HFF-Myc (cell line): ENCODE results near the gene APOBEC3G.
"Not testable (repeated sequence)": the region's sequence is repeated elsewhere in the genome, so short reads cannot be mapped to it uniquely, and the experiment has no call there.

Experiments
- DNase-seq: peaks from one replicate; pipeline ENCODE4 v3.0.0-alpha.2; 2011; ENCODE audit warnings: low read depth; ENCODE audit errors: extremely low read depth
- H3K4me3 ChIP-seq: replicated peaks from 2 replicates; pipeline ENCODE4 v1.5.1; 2011; ENCODE audit warnings: low read depth, mild to moderate bottlenecking, control low read depth, low read length
- TF ChIP-seq, protein P1 (sequence below): IDR thresholded peaks from 2 replicates; pipeline ENCODE4 v1.5.1; 2012; ENCODE audit warnings: mild to moderate bottlenecking, low read depth, low read length, control low read depth; ENCODE audit errors: missing control alignments

Gene APOBEC3G

DNA sequence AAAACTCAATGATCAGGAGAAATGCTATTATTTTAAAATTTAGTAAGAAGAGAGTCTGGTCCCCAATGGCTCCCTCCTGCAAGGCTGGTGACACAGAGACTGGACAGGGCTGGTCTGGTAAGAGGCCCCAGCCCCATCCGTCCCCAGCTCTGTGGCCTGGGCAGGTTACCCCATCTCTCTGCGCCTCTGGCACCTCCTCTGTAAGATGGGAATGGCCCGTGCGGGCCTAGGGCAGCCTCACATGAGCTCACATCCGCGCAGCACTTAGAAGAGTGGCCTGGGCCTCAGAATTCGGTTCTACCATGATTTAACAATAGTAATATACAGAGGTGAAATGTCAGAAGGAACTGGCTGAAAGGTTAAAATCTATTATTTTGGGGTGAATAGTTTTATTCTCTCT is 35.2 kb upstream of the APOBEC3G start:
- no peak overlapping the region for H3K4me3 ChIP-seq
- TF ChIP-seq, protein P1, sequence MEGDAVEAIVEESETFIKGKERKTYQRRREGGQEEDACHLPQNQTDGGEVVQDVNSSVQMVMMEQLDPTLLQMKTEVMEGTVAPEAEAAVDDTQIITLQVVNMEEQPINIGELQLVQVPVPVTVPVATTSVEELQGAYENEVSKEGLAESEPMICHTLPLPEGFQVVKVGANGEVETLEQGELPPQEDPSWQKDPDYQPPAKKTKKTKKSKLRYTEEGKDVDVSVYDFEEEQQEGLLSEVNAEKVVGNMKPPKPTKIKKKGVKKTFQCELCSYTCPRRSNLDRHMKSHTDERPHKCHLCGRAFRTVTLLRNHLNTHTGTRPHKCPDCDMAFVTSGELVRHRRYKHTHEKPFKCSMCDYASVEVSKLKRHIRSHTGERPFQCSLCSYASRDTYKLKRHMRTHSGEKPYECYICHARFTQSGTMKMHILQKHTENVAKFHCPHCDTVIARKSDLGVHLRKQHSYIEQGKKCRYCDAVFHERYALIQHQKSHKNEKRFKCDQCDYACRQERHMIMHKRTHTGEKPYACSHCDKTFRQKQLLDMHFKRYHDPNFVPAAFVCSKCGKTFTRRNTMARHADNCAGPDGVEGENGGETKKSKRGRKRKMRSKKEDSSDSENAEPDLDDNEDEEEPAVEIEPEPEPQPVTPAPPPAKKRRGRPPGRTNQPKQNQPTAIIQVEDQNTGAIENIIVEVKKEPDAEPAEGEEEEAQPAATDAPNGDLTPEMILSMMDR = no peak
- no peak for DNase-seq

DNA sequence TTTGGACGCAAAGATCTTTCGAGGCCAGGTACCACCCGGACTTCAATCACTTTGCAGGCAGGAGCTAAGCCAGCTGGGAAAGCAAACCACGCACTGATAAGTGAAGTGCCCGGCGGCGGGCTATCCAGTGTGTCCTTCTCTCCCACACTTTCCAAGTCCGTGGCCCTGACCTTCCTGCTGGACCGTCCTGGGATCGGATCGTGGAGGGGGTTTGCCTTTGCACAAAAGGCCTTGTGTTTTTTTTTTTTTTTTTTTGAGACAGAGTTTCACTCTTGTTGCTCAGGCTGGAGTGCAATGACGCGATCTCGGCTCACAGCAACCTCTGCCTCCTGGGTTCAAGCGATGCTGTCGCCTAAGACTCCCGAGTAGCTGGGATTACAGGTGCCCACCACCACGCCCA is 34.0 kb upstream of the APOBEC3G start:
- DNase-seq, H3K4me3 ChIP-seq: not testable (repeated sequence)

DNA sequence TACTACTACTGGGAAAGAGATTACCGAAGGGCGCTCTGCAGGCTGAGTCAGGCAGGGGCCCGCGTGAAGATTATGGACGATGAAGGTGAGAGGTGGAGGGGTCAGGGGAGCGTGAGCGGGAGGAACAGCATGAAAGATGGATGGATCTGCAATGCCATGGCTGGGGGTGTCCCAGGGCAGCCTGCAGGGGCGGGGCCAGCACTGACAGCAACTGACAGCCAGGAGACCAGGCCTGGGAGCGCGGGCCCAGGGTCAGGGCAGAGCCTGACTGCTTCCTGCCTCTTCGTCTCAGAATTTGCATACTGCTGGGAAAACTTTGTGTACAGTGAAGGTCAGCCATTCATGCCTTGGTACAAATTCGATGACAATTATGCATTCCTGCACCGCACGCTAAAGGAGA is 31.9 kb upstream of the APOBEC3G start:
- H3K4me3 ChIP-seq, DNase-seq: not testable (repeated sequence)

DNA sequence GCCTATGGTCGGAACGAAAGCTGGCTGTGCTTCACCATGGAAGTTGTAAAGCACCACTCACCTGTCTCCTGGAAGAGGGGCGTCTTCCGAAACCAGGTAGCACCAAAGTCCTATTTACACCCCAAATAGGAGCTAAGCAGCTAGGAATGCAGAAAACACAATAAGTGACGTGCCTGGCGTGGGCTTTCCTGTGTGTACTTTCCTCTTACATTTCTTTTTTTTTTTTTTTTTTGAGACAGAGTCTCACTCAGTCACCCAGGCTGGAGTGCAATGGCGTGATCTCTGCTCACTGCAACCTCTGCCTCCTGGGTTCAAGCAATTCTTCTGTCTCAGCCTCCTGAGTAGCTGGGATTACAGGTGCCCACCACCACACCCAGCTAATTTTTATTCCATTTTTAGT is 27.6 kb upstream of the APOBEC3G start:
- not testable (repeated sequence) for H3K4me3 ChIP-seq

DNA sequence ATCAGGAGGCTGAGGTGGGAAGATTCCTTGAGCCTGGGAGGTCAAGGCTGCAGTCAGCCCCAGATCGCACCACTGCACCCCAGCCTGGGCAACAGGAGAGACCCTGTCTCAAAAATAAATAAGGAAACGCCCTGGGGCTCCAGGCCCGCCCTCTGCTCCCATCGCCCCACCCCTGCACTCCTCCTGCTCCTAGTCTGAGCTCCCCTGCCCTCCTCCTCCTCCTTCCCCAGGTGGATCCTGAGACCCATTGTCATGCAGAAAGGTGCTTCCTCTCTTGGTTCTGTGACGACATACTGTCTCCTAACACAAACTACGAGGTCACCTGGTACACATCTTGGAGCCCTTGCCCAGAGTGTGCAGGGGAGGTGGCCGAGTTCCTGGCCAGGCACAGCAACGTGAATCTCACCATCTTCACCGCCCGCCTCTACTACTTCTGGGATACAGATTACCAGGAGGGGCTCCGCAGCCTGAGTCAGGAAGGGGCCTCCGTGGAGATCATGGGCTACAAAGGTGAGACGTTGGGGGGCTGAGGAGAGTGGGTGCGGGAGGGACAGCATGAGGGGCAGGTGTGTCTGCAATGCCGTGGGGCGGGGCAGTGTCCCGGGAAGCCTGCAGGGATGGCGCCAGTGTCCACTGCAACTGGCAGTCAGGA is 25.1 kb upstream of the APOBEC3G start:
- H3K4me3 ChIP-seq, DNase-seq: not testable (repeated sequence)

More for the DNA sequence above, 27.6 kb upstream of the APOBEC3G start:
- not testable (repeated sequence) for DNase-seq

DNA sequence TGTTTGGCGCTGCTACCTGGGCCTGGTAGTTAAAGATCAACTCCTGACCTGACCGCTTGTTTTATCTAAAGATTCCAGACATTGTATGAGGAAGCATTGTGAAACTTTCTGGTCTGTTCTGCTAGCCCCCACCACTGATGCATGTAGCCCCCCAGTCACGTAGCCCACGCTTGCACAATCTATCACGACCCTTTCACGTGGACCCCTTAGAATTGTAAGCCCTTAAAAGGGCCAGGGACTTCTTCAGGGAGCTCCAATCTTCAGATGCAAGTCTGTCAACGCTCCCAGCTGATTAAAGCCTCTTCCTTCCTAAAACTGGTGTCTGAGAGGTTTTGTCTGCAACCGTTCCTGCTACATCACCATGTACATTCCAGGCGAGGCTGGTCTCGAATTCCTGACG is 21.4 kb upstream of the APOBEC3G start:
- TF ChIP-seq, protein P1 = no peak
- no peak overlapping the region for H3K4me3 ChIP-seq
- DNase-seq = no peak

DNA sequence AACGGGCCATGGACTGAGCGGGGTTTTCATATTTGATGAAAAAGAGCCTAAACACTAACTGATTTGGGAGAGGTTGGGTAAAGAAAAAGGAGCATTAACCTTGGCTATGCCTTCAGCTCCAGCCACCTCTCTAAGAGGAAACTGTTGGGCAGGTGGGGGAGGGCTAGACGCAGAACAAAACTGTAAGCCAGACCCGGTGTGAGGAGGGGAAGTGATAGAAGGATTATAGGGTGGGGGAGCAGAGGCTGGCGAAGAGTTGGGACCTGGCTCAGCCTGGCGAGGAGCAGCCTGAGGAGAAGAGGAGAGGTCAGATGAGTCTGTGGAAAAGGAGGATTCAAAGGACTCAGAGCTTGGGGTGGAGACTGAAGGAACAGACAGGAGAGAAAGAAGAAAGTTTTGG is 15.8 kb upstream of the APOBEC3G start:
- H3K4me3 ChIP-seq = not testable (repeated sequence)

DNA sequence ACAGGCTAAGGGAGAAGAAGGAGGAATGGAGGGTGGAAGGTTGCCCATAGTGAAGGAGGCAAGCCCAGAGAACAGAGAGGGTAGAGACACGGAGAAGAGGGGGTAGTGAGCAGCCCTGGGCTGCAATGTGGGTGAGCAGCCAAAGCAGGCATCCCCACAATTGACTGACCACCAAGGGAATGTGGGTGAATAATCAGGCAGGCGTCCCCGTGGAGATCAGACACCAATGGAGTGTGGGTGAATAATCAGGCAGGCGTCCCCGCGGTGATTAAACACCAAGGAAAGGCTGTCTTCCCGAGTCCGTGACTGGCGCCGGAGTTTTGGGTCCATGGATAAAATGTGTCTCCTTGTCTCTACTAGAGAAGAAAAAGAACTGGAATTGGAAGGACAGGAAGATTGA is 15.1 kb upstream of the APOBEC3G start:
- H3K4me3 ChIP-seq, DNase-seq: not testable (repeated sequence)

More for the DNA sequence above, 15.8 kb upstream of the APOBEC3G start:
- DNase-seq = not testable (repeated sequence)

DNA sequence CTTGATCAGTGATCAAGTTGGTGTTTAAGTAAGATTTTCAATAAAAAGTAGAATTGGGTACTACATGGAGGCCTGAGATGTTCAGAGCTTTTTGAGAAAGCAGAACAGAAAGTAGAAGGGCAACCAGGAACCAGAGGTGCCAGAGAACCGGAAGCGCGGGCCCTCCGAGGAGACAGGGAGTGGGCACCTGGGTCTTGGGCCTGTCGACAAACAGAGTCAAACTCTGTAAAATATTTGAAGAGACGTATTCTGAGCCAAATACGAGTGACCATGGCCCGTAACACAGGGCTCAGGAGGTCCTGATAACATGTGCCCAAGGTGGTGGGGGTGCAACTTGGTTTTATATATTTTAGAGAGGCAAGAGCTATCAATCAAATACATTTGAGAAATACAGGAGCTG is 13.2 kb upstream of the APOBEC3G start:
- not testable (repeated sequence) for DNase-seq, H3K4me3 ChIP-seq

DNA sequence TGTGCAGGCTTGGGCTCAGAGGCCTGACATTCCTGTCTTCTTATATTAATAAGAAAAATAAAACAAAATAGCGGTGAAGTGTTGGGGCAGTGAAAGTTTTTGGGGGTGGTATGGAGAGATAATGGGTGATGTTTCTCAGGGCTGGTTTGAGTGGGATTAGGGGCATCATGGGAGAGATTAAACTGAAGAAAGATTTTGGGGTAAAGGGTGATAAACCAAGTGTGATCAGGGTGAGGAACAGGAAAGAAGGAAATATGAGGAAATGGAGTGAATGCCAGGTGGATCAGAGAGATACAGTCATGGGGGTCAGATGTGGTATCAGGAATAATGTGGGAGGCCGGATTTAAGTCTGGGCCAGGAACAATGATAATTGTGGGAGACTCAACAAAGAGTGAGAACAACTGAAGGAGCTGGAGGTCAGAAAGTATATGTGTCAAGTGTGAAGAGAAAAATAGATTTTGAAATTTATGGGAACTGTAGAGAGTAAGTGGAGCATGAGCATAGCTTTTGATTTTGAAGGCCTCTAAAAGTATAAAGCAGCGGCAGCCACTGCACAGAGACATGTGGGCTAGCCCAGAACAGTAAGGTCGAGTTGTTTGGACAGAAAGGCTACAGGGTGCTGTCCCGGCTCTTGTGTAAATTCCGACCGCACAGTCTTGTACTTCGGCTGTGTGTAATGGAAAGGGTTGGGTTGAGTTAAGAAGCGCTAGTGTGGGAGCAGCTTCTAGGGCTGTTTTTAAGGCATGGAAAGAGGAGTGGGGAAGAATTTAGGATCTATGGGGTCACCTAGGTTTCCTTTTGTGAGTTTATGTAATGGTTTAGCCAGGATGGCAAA is 10.4 kb upstream of the APOBEC3G start:
- not testable (repeated sequence) for DNase-seq, H3K4me3 ChIP-seq

DNA sequence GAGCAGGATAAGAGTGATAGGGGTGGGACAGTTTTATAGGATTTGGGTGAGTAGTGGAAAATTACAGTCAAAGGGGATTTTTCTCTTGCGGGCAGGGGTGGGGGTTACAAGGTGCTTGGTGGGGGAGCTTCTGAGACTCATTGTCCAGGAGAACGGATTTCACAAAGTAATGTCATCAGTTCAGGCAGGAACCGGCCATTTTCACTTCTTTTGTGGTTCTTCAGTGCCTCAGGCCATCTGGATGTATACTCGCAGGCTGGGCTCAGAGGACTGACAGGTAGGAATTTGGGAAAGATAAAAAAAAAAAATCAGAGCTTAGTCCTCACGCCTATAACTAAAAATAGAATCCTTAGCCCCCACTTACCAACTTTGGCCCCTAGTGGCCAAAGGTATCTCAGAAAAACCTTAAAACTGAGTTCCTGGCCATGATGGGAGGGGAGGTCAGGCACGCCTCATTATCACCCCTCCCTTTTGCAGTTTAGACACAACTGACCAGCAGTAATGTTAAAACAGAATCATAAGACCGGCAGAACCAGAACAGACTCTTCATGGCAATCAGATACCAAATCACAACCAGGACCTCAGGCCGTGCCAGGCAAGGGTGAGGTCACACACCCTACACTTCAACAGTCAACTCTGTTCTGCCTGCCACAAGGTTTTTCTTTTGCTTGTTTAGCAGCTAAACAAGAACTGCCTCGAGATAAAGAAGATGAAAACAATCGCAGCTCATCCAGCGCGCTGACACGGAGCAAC is 8.9 kb upstream of the APOBEC3G start:
- TF ChIP-seq, protein P1 = no peak
- DNase-seq = no peak
- no peak overlapping the region for H3K4me3 ChIP-seq
